ENCODE measurements around the gene SERINC4.

DNA sequence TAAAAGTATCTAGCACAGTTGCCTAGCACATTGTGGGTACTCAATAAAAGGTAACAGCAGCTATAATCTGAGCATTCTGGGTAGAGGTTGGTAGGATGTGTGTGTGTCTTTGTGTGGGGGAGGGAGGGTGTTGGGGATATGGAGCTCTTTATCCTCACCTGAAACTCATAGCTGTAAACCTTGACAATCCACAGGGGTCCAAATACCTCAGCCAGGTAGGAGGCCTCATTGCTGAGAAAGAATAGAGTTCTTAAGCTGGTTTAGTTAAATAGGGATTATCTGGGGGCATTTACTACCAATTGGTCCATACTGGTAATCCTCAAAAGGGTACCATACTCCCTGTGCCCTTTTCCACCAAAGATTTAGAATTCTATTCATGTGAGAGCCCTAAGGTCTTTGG, 4.0 kb downstream of the SERINC4 start:
- TF ChIP-seq, protein P1, sequence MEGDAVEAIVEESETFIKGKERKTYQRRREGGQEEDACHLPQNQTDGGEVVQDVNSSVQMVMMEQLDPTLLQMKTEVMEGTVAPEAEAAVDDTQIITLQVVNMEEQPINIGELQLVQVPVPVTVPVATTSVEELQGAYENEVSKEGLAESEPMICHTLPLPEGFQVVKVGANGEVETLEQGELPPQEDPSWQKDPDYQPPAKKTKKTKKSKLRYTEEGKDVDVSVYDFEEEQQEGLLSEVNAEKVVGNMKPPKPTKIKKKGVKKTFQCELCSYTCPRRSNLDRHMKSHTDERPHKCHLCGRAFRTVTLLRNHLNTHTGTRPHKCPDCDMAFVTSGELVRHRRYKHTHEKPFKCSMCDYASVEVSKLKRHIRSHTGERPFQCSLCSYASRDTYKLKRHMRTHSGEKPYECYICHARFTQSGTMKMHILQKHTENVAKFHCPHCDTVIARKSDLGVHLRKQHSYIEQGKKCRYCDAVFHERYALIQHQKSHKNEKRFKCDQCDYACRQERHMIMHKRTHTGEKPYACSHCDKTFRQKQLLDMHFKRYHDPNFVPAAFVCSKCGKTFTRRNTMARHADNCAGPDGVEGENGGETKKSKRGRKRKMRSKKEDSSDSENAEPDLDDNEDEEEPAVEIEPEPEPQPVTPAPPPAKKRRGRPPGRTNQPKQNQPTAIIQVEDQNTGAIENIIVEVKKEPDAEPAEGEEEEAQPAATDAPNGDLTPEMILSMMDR (IDR thresholded peaks at IDR 0.05; ENCODE audit: low read length): no peak
- no peak for TF ChIP-seq EZH2 (IDR thresholded peaks at IDR 0.05; ENCODE audit: borderline replicate concordance, low read length)
